ENCODE results near the gene CCNO. TPM values are rescaled to one million over a fixed set of nuclear protein-coding genes. Genes with fewer than 3 reads are reported as not detected.
A peak's percentile ranks its signal among the peaks of the same experiment; 100 is the strongest.

The CCNO gene, protein sequence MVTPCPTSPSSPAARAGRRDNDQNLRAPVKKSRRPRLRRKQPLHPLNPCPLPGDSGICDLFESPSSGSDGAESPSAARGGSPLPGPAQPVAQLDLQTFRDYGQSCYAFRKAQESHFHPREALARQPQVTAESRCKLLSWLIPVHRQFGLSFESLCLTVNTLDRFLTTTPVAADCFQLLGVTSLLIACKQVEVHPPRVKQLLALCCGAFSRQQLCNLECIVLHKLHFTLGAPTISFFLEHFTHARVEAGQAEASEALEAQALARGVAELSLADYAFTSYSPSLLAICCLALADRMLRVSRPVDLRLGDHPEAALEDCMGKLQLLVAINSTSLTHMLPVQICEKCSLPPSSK
- 0.14 to 0.44 TPM (median 0.24 TPM) in 3 replicates for total RNA-seq (2021)
- percentile 8 among the genes with signal in this experiment for Bru-seq, nascent RNA
- long read RNA-seq, experiment 1, partial matches to known transcripts: 0 of 2 reads
- long read RNA-seq, experiment 1, other reads (novel, unspliced or antisense): 2 of 2 reads
- long read RNA-seq, experiment 2: 0 reads
- long read RNA-seq, experiment 3: 0 reads

DNA sequence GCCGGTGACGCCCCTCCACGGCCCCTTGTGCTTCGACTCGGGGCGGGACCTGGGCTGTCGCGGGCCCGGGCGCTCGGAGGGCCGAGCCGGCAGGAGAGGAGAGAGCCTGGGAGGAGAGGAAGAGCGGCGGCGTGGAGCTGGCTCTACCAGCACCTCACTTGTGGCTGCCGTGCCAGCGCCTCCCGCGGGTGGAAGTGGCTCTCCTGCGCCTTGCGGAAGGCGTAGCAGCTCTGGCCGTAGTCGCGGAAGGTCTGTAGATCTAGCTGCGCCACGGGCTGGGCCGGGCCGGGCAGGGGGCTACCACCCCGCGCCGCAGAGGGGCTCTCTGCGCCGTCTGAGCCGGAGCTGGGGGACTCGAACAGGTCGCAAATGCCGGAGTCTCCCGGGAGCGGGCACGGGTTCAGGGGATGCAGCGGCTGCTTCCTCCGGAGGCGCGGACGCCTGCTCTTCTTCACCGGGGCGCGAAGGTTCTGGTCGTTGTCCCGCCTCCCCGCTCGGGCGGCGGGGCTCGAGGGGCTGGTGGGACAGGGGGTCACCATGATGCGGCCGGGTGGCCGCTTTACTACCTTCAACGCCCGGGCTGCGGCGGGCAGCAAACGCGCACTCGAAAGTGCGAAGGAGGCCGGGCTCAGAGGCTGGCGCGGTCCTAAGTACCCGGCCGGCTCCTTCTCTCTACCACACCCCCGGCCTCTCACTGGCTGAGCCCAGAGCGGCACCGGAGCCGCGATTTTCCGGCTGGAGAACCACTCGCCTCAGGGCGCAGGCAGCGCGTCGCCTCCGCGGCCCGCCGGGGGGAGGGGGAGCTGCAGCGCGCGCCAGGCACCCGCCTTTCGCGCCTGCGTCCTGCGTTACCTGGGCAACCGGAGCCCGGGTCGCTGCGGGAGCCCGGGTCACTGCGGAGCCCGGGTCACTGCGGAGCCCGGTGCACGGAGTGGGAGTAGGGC lies at the start of gene CCNO:
Gene CCNO (minus strand): TSS at position 624 of the 944 bp plus-strand sequence. CDS start 85 bp downstream, at position 539.
- ATAC-seq (peak; percentile 80), DNase-seq (ENCODE audit: low spot score) (peak; percentile 84)
- H3K27me3 Mint-ChIP-seq (ENCODE audit: low read depth): peaks cover 98% of the 10 kb centered on the region
- H3K9me3 Mint-ChIP-seq: no peaks in the 10 kb centered on the region
- H3K36me3 Mint-ChIP-seq: no peaks in the 10 kb centered on the region
- TF ChIP-seq, protein P1, sequence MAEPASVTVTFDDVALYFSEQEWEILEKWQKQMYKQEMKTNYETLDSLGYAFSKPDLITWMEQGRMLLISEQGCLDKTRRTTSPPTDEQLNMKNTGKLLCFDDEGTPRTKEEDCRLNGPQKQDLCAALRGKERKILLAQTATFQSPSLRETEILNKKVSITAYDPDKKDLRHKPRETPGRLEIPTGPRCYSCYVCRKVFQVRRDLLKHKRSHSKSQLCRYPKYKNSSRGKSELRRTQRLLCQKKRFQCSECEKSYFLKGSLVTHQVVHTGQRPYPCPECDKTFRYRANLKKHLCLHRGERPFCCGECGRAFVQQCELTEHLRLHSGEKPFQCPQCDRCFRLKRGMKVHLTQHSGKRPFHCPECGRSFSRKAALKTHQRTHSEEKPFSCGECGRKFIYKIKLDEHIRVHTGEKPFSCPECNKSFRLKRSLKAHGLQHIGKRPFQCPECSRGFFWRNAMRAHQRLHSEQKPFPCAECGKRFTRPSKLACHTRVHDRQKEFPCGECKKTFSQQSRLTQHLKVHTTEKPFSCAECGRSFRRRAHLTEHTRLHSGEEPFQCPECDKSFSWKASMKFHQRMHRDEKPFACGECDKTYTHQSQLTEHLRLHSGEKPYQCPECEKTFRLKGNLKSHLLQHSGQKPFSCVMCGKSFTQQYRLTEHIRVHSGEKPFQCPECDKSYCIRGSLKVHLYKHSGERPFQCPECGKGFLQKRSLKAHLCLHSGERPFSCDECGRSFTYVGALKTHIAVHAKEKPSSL (CRISPR knock-in tag; conservative IDR thresholded peaks at IDR 0.05): no peak
- TF ChIP-seq SP1 (CRISPR knock-in tag; conservative IDR thresholded peaks at IDR 0.05) (no peak), KAT7 (CRISPR knock-in tag; IDR thresholded peaks at IDR 0.05; ENCODE audit: borderline replicate concordance) (0 out of 2 replicates have a peak, but pooled peaks have one; percentile 16), CTCF (IDR thresholded peaks at IDR 0.05) (no peak), E2F1 (CRISPR knock-in tag; IDR thresholded peaks at IDR 0.05) (no peak), NFYB (CRISPR knock-in tag; conservative IDR thresholded peaks at IDR 0.05; ENCODE audit: low read depth) (0 out of 2 replicates have a peak, but pooled peaks have one; percentile 19), SOX15 (CRISPR knock-in tag; IDR thresholded peaks at IDR 0.05) (no peak), ATF3 (CRISPR knock-in tag; conservative IDR thresholded peaks at IDR 0.05) (no peak), AR (CRISPR knock-in tag; IDR thresholded peaks at IDR 0.05) (no peak), GTF2I (CRISPR knock-in tag; conservative IDR thresholded peaks at IDR 0.05) (no peak), E2F4 (CRISPR knock-in tag; IDR thresholded peaks at IDR 0.05; ENCODE audit: borderline replicate concordance, low read depth) (0 out of 2 replicates have a peak, but pooled peaks have one; percentile 22)
- TF ChIP-seq, protein P2, sequence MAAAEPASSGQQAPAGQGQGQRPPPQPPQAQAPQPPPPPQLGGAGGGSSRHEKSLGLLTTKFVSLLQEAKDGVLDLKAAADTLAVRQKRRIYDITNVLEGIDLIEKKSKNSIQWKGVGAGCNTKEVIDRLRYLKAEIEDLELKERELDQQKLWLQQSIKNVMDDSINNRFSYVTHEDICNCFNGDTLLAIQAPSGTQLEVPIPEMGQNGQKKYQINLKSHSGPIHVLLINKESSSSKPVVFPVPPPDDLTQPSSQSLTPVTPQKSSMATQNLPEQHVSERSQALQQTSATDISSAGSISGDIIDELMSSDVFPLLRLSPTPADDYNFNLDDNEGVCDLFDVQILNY (CRISPR knock-in tag; IDR thresholded peaks at IDR 0.05): peak; percentile 71; the same call in 1 of the 2 replicates
- ChIA-PET CTCF (interaction anchor here (0.6 to 4.7 kb wide), 13 partner anchors 7 to 79 kb away, joined by 3 to 48 read pairs (median 5); partner anchors contain the start of gene CDC20B), POLR2A (interaction anchor here (0.6 to 2.1 kb wide), 3 partner anchors 10 to 57 kb away, joined by 4 to 7 read pairs (median 7); no protein-coding TSS in a partner anchor)
- peaks cover 29% of the 10 kb centered on the region for H3K4me1 Mint-ChIP-seq
- H3K4me3 Mint-ChIP-seq: peak within 1 kb of the TSS; percentile 86
- no peak within 1 kb of the TSS for H3K27ac Mint-ChIP-seq
